H9 (cell line): ENCODE data around the gene BEGAIN. TPM values are rescaled to one million over a fixed set of nuclear protein-coding genes. Genes with fewer than 3 reads are reported as not detected.
A peak's percentile ranks its signal among the peaks of the same experiment; 100 is the strongest.

Source experiments
- DNase-seq: peaks from one replicate; pipeline ENCODE4 v3.0.0-alpha.2; 2017
- H2AFZ ChIP-seq: one replicate; pipeline ENCODE4 v1.6.1; 2013; ENCODE audit warnings: mild to moderate bottlenecking, low read length, control low read depth, moderate library complexity
- H2AK5ac ChIP-seq: 2 replicates; pipeline ENCODE4 v1.6.1; 2013; ENCODE audit warnings: low read length, control low read depth, mixed read lengths; ENCODE audit not compliant: insufficient read length
- H2BK120ac ChIP-seq: one replicate; pipeline ENCODE4 v1.6.1; 2013; ENCODE audit warnings: low read depth, mild to moderate bottlenecking, low read length, control low read depth, inconsistent platforms; ENCODE audit not compliant: poor library complexity, severe bottlenecking
- H2BK12ac ChIP-seq: 2 replicates; pipeline ENCODE4 v1.6.1; 2013; ENCODE audit warnings: low read length, control low read depth, mixed read lengths, low read depth; ENCODE audit not compliant: insufficient read length
- H2BK15ac ChIP-seq: 2 replicates; pipeline ENCODE4 v1.6.1; 2013; ENCODE audit warnings: low read depth, low read length, control low read depth
- H2BK20ac ChIP-seq: one replicate; pipeline ENCODE4 v1.6.1; 2013; ENCODE audit warnings: low read depth, mild to moderate bottlenecking, low read length, control low read depth, inconsistent platforms; ENCODE audit not compliant: poor library complexity, severe bottlenecking
- H2BK5ac ChIP-seq: 2 replicates; pipeline ENCODE4 v1.6.1; 2013; ENCODE audit warnings: low read length, control low read depth, mixed read lengths; ENCODE audit not compliant: insufficient read length
- H3K14ac ChIP-seq: 2 replicates; pipeline ENCODE4 v1.6.1; 2013; ENCODE audit warnings: low read length, control low read depth; ENCODE audit not compliant: insufficient read depth
- H3K18ac ChIP-seq: 2 replicates; pipeline ENCODE4 v1.6.1; 2013; ENCODE audit warnings: low read depth, mild to moderate bottlenecking, mixed read lengths, low read length, control low read depth; ENCODE audit not compliant: insufficient read length
- H3K23ac ChIP-seq: 2 replicates; pipeline ENCODE4 v1.6.1; 2013; ENCODE audit warnings: low read length, control low read depth, mixed read lengths, low read depth; ENCODE audit not compliant: insufficient read length
- H3K23me2 ChIP-seq: 2 replicates; pipeline ENCODE4 v1.6.1; 2013; ENCODE audit warnings: low read depth, mild to moderate bottlenecking, mixed read lengths, low read length, control low read depth; ENCODE audit not compliant: insufficient read length, poor library complexity, severe bottlenecking
- H3K27ac ChIP-seq: 2 replicates; pipeline ENCODE4 v1.5.1; 2013; ENCODE audit warnings: low read length, control low read depth, mixed read lengths, low read depth; ENCODE audit not compliant: insufficient read length
- H3K27me3 ChIP-seq: 2 replicates; pipeline ENCODE4 v1.6.1; 2013; ENCODE audit warnings: low read length, control low read depth, inconsistent platforms; ENCODE audit not compliant: insufficient read depth
- H3K4ac ChIP-seq: 2 replicates; pipeline ENCODE4 v1.6.1; 2013; ENCODE audit warnings: low read depth, mild to moderate bottlenecking, control low read depth, inconsistent platforms, low read length, moderate library complexity
- H3K4me1 ChIP-seq: 2 replicates; pipeline ENCODE4 v1.6.1; 2013; ENCODE audit warnings: low read length, control low read depth, inconsistent platforms; ENCODE audit not compliant: insufficient read depth
- H3K4me2 ChIP-seq: 2 replicates; pipeline ENCODE4 v1.6.1; 2013; ENCODE audit warnings: low read length, control low read depth, mixed read lengths; ENCODE audit not compliant: insufficient read length, insufficient read depth
- H3K56ac ChIP-seq: 2 replicates; pipeline ENCODE4 v1.6.1; 2013; ENCODE audit warnings: low read depth, mild to moderate bottlenecking, mixed read lengths, low read length, control low read depth; ENCODE audit not compliant: insufficient read length
- H3K79me1 ChIP-seq: 2 replicates; pipeline ENCODE4 v1.6.1; 2013; ENCODE audit warnings: low read depth, mild to moderate bottlenecking, moderate library complexity, low read length, control low read depth, inconsistent platforms; ENCODE audit not compliant: insufficient read depth, poor library complexity, severe bottlenecking
- H3K79me2 ChIP-seq: 2 replicates; pipeline ENCODE4 v1.6.1; 2013; ENCODE audit warnings: low read length, control low read depth, inconsistent platforms; ENCODE audit not compliant: insufficient read depth
- H3K9ac ChIP-seq: 2 replicates; pipeline ENCODE4 v1.6.1; 2013; ENCODE audit warnings: low read length, control low read depth, mixed read lengths; ENCODE audit not compliant: insufficient read length; ENCODE audit errors: extremely low read depth
- H3K9me3 ChIP-seq: one replicate; pipeline ENCODE4 v1.6.1; 2013; ENCODE audit warnings: low read depth, low read length, inconsistent platforms; ENCODE audit not compliant: control insufficient read depth
- H3T11ph ChIP-seq: one replicate; pipeline ENCODE4 v1.6.1; 2013; ENCODE audit warnings: mild to moderate bottlenecking, low read length, control low read depth, inconsistent platforms
- H4K20me1 ChIP-seq: one replicate; pipeline ENCODE4 v1.6.1; 2013; ENCODE audit not compliant: control insufficient read depth, insufficient read length, insufficient read depth
- H4K5ac ChIP-seq: 2 replicates; pipeline ENCODE4 v1.6.1; 2013; ENCODE audit warnings: low read depth, mild to moderate bottlenecking, mixed read lengths, low read length, control low read depth; ENCODE audit not compliant: insufficient read length
- H4K8ac ChIP-seq: replicated peaks from 2 replicates; pipeline ENCODE4 v1.6.1; 2013; ENCODE audit warnings: low read length, control low read depth, mixed read lengths, low read depth; ENCODE audit not compliant: insufficient read length
- H4K91ac ChIP-seq: 2 replicates; pipeline ENCODE4 v1.6.1; 2013; ENCODE audit warnings: low read depth, mild to moderate bottlenecking, moderate library complexity, mixed read lengths, low read length, control low read depth; ENCODE audit not compliant: insufficient read length
- H3K27ac Mint-ChIP-seq, 3 experiments: 2 replicates in 2 of 3; 3 replicates in 1 of 3; pipeline ENCODE4 v1.8.0; 2020 to 2021; ENCODE audit warnings: mixed read lengths in 3 of 3, mild to moderate bottlenecking in 1 of 3, moderate library complexity in 1 of 3
- H3K27me3 Mint-ChIP-seq: 2 replicates; pipeline ENCODE4 v1.8.0; 2021; ENCODE audit warnings: low read depth, mild to moderate bottlenecking, moderate library complexity, mixed read lengths
- H3K36me3 Mint-ChIP-seq, 3 experiments: 2 replicates in 2 of 3; 3 replicates in 1 of 3; pipeline ENCODE4 v1.8.0; 2020 to 2021; ENCODE audit warnings: low read depth in 3 of 3, mixed read lengths in 3 of 3; ENCODE audit not compliant: insufficient read depth in 1 of 3
- H3K4me1 Mint-ChIP-seq, 2 experiments: 2 replicates each; pipeline ENCODE4 v1.8.0; 2020; ENCODE audit warnings: mixed read lengths in 2 of 2
- H3K4me3 Mint-ChIP-seq, 2 experiments: 2 replicates in 1 of 2; 3 replicates in 1 of 2; pipeline ENCODE4 v1.8.0; 2020 to 2021; ENCODE audit warnings: mild to moderate bottlenecking in 2 of 2, mixed read lengths in 2 of 2, moderate library complexity in 1 of 2
- H3K9me3 Mint-ChIP-seq, 2 experiments: 2 replicates in 1 of 2; 3 replicates in 1 of 2; pipeline ENCODE4 v1.8.0; 2020; ENCODE audit warnings: mild to moderate bottlenecking in 2 of 2, mixed read lengths in 2 of 2, moderate library complexity in 1 of 2
- WGBS: extraction: QIAGEN DNeasy Blood & Tissue Kit; methylation state at CpG from one replicate; pipeline ENCODE4 v1.1.7; 2013; ENCODE audit warnings: missing lambda C conversion rate, low lambda C conversion rate, mixed read lengths; ENCODE audit not compliant: insufficient read length; ENCODE audit errors: extremely low coverage; 5-methylcytosine and 5-hydroxymethylcytosine counted together
- total RNA-seq: library from RNA; stranded (reverse); gene quantifications from 2 replicates; pipeline ENCODE4 v1.2.1, GENCODE V29; 2021
- TF ChIP-seq, protein P1 (sequence below): fragments of 200-600 bp; sonication (generic); conservative IDR thresholded peaks from 3 replicates; pipeline ENCODE4 v1.8.0; 2021; ENCODE audit warnings: antibody characterized with exemption, mild to moderate bottlenecking

BEGAIN gene
- total RNA-seq, 1 experiment from 2014 or later: 2.6 TPM

- Histone ChIP-seq H3K23me2 (no peaks in the 10 kb centered on the region), H3K23ac (no peak overlapping the region), H2BK15ac (no peak overlapping the region), H3T11ph (no peak overlapping the region), H3K9ac (no peak overlapping the region), H2BK20ac (no peak overlapping the region), H3K4me1 (peaks cover 2% of the 10 kb centered on the region; the same call in 1 of the 2 replicates), H3K56ac (no peak overlapping the region), H4K8ac (no peak overlapping the region), H2AFZ (no peak overlapping the region), H2AK5ac (no peak overlapping the region), H4K91ac (no peak overlapping the region), H3K4ac (no peak overlapping the region), H3K18ac (no peak overlapping the region), H3K14ac (no peak overlapping the region; the same call in 1 of the 2 replicates), H3K4me2 (no peak overlapping the region), H3K27ac (no peak overlapping the region), H4K20me1 (no peaks in the 10 kb centered on the region), H2BK120ac (no peak overlapping the region), H3K79me2 (no peaks in the 10 kb centered on the region), H3K9me3 (no peaks in the 10 kb centered on the region), H3K27me3 (no peaks in the 10 kb centered on the region), H4K5ac (no peak overlapping the region), H2BK12ac (no peak overlapping the region), H2BK5ac (no peak overlapping the region), H3K79me1 (no peaks in the 10 kb centered on the region)
- Mint-ChIP-seq H3K27ac (no peak overlapping the region), H3K4me3 (no peak overlapping the region), H3K9me3 (no peaks in the 10 kb centered on the region; a peak in 1 of 5 replicates), H3K27me3 (peaks cover 1% of the 10 kb centered on the region; the same call in 1 of the 2 replicates), H3K36me3 (no peaks in the 10 kb centered on the region), H3K4me1 (peaks cover 5 to 12% of the 10 kb centered on the region in 2 experiments)
- TF ChIP-seq, protein P1, sequence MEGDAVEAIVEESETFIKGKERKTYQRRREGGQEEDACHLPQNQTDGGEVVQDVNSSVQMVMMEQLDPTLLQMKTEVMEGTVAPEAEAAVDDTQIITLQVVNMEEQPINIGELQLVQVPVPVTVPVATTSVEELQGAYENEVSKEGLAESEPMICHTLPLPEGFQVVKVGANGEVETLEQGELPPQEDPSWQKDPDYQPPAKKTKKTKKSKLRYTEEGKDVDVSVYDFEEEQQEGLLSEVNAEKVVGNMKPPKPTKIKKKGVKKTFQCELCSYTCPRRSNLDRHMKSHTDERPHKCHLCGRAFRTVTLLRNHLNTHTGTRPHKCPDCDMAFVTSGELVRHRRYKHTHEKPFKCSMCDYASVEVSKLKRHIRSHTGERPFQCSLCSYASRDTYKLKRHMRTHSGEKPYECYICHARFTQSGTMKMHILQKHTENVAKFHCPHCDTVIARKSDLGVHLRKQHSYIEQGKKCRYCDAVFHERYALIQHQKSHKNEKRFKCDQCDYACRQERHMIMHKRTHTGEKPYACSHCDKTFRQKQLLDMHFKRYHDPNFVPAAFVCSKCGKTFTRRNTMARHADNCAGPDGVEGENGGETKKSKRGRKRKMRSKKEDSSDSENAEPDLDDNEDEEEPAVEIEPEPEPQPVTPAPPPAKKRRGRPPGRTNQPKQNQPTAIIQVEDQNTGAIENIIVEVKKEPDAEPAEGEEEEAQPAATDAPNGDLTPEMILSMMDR: peak; percentile 72
- peak; percentile 74 for DNase-seq
- WGBS: no CpG with 5 or more reads among the region's 28 CpGs
Observed at GRCh38 chr14:100540141-100540925, 46.9 kb downstream of the BEGAIN start.
